ENCODE data around the gene AATF.

The AATF gene

DNA sequence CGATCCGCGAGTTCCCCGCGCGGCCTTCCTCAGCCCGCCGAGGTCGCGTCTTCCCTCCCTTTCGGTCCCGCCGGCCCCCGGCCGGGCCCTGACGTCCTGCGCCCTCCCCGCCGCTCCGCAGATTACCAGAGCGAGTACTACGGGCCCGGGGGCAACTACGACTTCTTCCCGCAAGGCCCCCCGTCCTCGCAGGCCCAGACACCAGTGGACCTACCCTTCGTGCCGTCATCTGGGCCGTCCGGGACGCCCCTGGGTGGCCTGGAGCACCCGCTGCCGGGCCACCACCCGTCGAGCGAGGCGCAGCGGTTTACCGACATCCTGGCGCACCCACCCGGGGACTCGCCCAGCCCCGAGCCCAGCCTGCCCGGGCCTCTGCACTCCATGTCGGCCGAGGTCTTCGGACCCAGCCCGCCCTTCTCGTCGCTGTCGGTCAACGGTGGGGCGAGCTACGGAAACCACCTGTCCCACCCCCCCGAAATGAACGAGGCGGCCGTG is 6.1 kb upstream of the AATF start:
- DNase-seq = no peak
- Mint-ChIP-seq H3K27me3 (peaks cover 92% of the 10 kb centered on the region), H3K36me3 (ENCODE audit: low read depth) (no peaks in the 10 kb centered on the region), H3K4me1 (ENCODE audit: low read depth) (peaks cover 43% of the 10 kb centered on the region), H3K9me3 (no peaks in the 10 kb centered on the region), H3K27ac (no peak overlapping the region), H3K4me3 (no peak overlapping the region)

GRCh38 chr17:36943250-36944191 is 5.2 kb upstream of the AATF start:
- H3K27ac Mint-ChIP-seq = peak overlapping the region; percentile 38
- H3K4me1 Mint-ChIP-seq (ENCODE audit: low read depth) = peaks cover 43% of the 10 kb centered on the region
- peaks cover under 1% of the 10 kb centered on the region for H3K36me3 Mint-ChIP-seq (ENCODE audit: low read depth)
- no peak for DNase-seq
- peak overlapping the region; percentile 9 for H3K4me3 Mint-ChIP-seq
- peaks cover 87% of the 10 kb centered on the region for H3K27me3 Mint-ChIP-seq
- H3K9me3 Mint-ChIP-seq = no peaks in the 10 kb centered on the region

GRCh38 chr17:36944553-36944952 is 4.2 kb upstream of the AATF start:
- Mint-ChIP-seq H3K27me3 (peaks cover 78% of the 10 kb centered on the region), H3K36me3 (ENCODE audit: low read depth) (peaks cover 9% of the 10 kb centered on the region), H3K9me3 (no peaks in the 10 kb centered on the region), H3K4me3 (no peak overlapping the region), H3K4me1 (ENCODE audit: low read depth) (peaks cover 40% of the 10 kb centered on the region), H3K27ac (no peak overlapping the region)
- DNase-seq = no peak

GRCh38 chr17:36945140-36945539 is 3.6 kb upstream of the AATF start:
- Mint-ChIP-seq H3K27me3 (peaks cover 72% of the 10 kb centered on the region), H3K4me3 (no peak overlapping the region), H3K36me3 (ENCODE audit: low read depth) (peaks cover 15% of the 10 kb centered on the region), H3K9me3 (no peaks in the 10 kb centered on the region), H3K27ac (no peak overlapping the region), H3K4me1 (ENCODE audit: low read depth) (peaks cover 42% of the 10 kb centered on the region)
- no peak for DNase-seq

GRCh38 chr17:36945959-36946725 is 2.6 kb upstream of the AATF start:
- DNase-seq = no peak
- Mint-ChIP-seq H3K27me3 (peaks cover 62% of the 10 kb centered on the region), H3K4me1 (ENCODE audit: low read depth) (peaks cover 47% of the 10 kb centered on the region), H3K4me3 (no peak overlapping the region), H3K27ac (no peak overlapping the region), H3K9me3 (no peaks in the 10 kb centered on the region), H3K36me3 (ENCODE audit: low read depth) (peaks cover 25% of the 10 kb centered on the region)

GRCh38 chr17:36946726-36947091 is 2.0 kb upstream of the AATF start:
- DNase-seq = no peak
- Mint-ChIP-seq H3K27me3 (peaks cover 56% of the 10 kb centered on the region), H3K9me3 (no peaks in the 10 kb centered on the region), H3K4me1 (ENCODE audit: low read depth) (peaks cover 46% of the 10 kb centered on the region), H3K36me3 (ENCODE audit: low read depth) (peaks cover 31% of the 10 kb centered on the region), H3K4me3 (no peak overlapping the region), H3K27ac (no peak overlapping the region)

DNA sequence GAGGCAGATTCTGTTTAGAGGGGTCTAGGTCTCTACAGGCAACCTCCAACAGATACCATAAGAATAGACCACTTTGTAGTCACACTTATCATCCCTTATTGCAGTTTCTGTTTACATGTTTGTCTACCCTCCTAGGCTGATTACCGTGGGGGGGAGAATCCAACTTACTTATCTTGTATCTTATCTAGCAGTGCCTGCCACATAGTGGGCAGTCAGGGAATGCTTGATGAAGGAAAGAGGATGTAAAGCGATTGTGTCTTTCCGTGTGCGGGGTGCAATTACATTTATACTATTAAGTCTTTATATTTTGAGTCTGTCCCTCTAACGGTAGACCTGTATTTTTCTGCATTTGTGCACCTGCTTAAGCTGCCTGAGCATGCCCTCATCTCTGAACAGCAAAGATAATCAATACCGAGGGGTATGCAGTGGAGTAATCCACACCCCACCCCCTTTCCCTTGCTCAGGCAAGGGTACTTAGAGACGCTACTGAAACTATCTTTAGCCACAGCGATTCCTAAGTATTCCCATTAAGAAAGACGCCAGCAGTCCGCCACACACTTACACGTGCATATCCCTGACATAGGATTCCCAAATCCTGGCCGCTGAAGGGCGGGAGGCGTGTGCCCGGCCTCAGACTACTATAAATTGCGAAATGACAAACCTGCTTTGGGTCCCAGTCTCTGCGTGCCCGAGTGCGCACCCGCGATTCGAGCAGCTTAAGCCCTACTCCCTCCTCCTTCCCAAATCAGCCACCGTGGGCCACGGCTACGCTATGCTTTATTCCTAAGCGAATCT is 635 bp upstream of the AATF start:
- H3K4me1 Mint-ChIP-seq (ENCODE audit: low read depth) = peaks cover 58% of the 10 kb centered on the region
- peak overlapping the region; percentile 99 for H3K27ac Mint-ChIP-seq
- H3K4me3 Mint-ChIP-seq = peak overlapping the region; percentile 98
- H3K9me3 Mint-ChIP-seq = no peaks in the 10 kb centered on the region
- peaks cover 45% of the 10 kb centered on the region for H3K36me3 Mint-ChIP-seq (ENCODE audit: low read depth)
- peaks cover 47% of the 10 kb centered on the region for H3K27me3 Mint-ChIP-seq
- no peak for DNase-seq

- no peak for DNase-seq
- H3K9me3 Mint-ChIP-seq = no peaks in the 10 kb centered on the region
- peaks cover 35% of the 10 kb centered on the region for H3K27me3 Mint-ChIP-seq
- peaks cover 59% of the 10 kb centered on the region for H3K36me3 Mint-ChIP-seq (ENCODE audit: low read depth)
- H3K4me3 Mint-ChIP-seq = peak overlapping the region; percentile 98
- peak overlapping the region; percentile 99 for H3K27ac Mint-ChIP-seq
- H3K4me1 Mint-ChIP-seq (ENCODE audit: low read depth) = peaks cover 56% of the 10 kb centered on the region
Measured at GRCh38 chr17:36949461-36949927, 740 bp downstream of the AATF start.

DNA sequence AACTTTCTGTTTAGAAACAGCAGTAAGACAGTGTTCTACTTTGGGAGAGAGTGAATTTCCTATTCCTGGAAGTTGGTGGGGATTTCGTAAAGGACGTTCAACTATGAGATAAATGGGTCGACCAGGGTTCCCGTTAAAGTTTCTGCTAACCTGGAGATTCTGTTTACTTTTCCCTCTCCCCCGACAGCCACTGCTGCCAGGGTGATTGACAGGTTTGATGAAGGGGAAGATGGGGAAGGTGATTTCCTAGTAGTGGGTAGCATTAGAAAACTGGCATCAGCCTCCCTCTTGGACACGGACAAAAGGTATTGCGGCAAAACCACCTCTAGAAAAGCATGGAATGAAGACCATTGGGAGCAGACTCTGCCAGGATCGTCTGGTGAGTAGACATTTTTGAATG is 1.3 kb downstream of the AATF start:
- Mint-ChIP-seq H3K9me3 (no peaks in the 10 kb centered on the region), H3K4me1 (ENCODE audit: low read depth) (peaks cover 58% of the 10 kb centered on the region), H3K27ac (peak overlapping the region; percentile 99), H3K4me3 (peak overlapping the region; percentile 98), H3K27me3 (peaks cover 30% of the 10 kb centered on the region), H3K36me3 (ENCODE audit: low read depth) (peaks cover 63% of the 10 kb centered on the region)
- DNase-seq = no peak

DNA sequence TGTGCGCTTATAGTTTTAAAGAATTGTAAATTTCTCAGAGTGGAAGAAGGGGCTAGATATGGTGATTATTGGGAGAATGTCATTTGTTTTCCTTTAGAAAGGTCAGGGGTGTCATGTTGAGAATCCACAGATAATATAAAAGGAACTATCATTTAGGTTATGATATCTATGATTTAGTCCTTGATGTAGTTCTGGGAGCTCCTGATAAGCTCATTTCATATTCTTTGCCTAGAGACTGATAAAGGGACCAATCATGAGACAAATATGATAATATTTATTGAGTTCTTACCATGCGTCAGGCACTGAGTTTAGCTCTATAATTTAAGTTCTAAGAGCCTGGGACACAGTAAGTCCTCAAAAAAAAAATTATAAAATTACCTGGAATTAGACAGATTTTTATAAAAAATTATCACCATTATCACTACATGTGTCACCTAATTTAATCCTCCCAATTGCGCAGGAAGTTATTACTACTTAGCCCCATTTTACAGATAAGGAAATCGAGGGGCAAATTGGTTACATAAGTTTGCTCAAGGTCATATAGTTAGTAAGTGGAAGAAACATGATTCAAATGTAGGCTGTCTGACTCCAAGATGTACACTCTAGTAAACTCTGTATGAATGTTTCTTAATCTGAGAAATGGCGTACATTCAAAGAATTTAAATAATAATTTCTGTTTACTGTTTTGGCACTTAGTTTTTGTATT is 2.5 kb downstream of the AATF start:
- Mint-ChIP-seq H3K9me3 (no peaks in the 10 kb centered on the region), H3K4me1 (ENCODE audit: low read depth) (peaks cover 61% of the 10 kb centered on the region), H3K27me3 (peaks cover 18% of the 10 kb centered on the region), H3K4me3 (peak overlapping the region; percentile 98), H3K36me3 (ENCODE audit: low read depth) (peaks cover 75% of the 10 kb centered on the region), H3K27ac (no peak overlapping the region)
- DNase-seq = no peak

DNA sequence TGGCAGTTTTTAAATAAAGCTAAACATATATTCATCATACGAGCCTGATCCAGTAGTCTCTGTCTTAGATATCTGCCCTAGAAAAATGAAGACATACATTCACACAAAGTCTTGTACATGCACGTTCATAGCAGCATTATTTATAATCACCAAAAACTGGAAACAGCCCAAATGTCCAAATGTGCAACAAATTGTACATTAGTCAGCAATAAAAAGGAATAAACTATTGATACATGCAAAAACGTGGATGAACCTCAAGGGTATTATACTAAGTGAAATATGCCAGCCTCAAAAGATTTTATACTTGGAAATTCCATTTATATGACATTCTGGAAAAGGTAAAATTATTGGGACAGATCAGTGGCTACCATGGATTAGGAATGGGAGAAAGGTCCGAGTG is 22.8 kb downstream of the AATF start:
- Mint-ChIP-seq H3K9me3 (no peaks in the 10 kb centered on the region), H3K27me3 (no peaks in the 10 kb centered on the region), H3K27ac (no peak overlapping the region), H3K4me1 (ENCODE audit: low read depth) (peaks cover 75% of the 10 kb centered on the region), H3K4me3 (no peak overlapping the region), H3K36me3 (ENCODE audit: low read depth) (peaks cover 78% of the 10 kb centered on the region)
- no peak for DNase-seq

DNA sequence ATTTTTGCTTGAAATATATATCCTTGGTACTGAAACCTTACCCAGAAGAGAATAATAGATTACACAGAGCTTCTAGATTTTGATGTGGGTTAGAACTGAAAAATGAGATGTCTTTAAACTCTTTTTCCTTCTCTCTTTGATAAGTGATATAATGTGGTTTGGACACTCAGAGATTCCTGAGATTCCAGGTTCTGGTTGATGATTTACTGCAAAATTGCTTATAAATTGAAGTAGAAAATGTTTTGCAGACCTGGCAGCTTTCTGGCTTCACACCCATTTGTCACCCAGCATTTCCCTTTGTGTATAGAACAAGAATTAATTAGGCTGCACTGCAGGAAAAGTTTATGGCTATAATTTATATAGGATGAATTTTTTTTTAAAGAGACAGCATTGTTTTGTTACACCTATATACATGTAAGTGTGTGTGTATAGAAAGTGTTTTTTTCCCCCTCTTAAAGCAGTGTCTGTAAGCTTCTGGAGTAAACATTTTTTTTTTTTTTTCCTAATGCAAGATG is 23.5 kb downstream of the AATF start:
- no peaks in the 10 kb centered on the region for H3K27me3 Mint-ChIP-seq
- H3K9me3 Mint-ChIP-seq = no peaks in the 10 kb centered on the region
- no peak overlapping the region for H3K27ac Mint-ChIP-seq
- H3K4me1 Mint-ChIP-seq (ENCODE audit: low read depth) = peaks cover 73% of the 10 kb centered on the region
- DNase-seq = no peak
- H3K36me3 Mint-ChIP-seq (ENCODE audit: low read depth) = peaks cover 74% of the 10 kb centered on the region
- H3K4me3 Mint-ChIP-seq = no peak overlapping the region

- H3K27ac Mint-ChIP-seq = no peak overlapping the region
- peaks cover 73% of the 10 kb centered on the region for H3K36me3 Mint-ChIP-seq (ENCODE audit: low read depth)
- no peak overlapping the region for H3K4me3 Mint-ChIP-seq
- peaks cover 72% of the 10 kb centered on the region for H3K4me1 Mint-ChIP-seq (ENCODE audit: low read depth)
- no peak for DNase-seq
- H3K27me3 Mint-ChIP-seq = no peaks in the 10 kb centered on the region
- H3K9me3 Mint-ChIP-seq = no peaks in the 10 kb centered on the region
Measured at GRCh38 chr17:36972905-36973304, 24.2 kb downstream of the AATF start.

Data from activated T-cell treated with anti-CD3 and anti-CD28 coated beads, Interleukin-2, amount 50 U/mL, for 24 hours (primary cell).